Lower leg skin (tissue), 3 donors: ENCODE data around the gene MPRIP.

ENCODE experiments used
- POLR2A ChIP-seq, 2 donors: fragments of 450-650 bp; IDR thresholded peaks; one replicate each; pipeline ENCODE4 v1.6.1; 2016 to 2017; ENCODE audit warnings: antibody characterized with exemption in 2 of 2, mild to moderate bottlenecking in 1 of 2, moderate library complexity in 1 of 2
- TF ChIP-seq, protein P1 (sequence below), 3 donors: fragments of 450-650 bp; IDR thresholded peaks; one replicate each; pipeline ENCODE4 v1.5.1; 2016; ENCODE audit warnings: antibody characterized with exemption in 3 of 3, mild to moderate bottlenecking in 3 of 3, moderate library complexity in 2 of 3

DNA sequence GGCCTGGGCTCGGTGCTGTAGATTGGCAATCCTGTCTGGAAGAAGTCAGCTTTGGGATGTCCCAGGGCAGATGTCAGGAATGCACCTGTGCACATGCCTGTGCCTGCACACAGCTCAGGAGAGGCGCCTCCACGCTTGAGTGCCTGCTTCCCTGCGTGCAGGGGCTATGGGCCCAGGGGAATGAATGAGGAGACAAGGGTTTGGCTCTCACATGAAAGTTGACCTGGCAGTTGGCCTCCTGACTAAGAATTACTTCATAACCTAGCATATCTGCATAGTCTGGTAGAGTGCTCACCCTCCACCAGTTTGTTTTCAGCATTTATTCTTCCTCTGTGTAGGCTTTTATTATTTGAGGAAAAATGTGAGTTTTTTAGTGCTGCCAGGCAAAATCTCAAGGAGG is 113.8 kb downstream of the MPRIP start:
- TF ChIP-seq, protein P1, sequence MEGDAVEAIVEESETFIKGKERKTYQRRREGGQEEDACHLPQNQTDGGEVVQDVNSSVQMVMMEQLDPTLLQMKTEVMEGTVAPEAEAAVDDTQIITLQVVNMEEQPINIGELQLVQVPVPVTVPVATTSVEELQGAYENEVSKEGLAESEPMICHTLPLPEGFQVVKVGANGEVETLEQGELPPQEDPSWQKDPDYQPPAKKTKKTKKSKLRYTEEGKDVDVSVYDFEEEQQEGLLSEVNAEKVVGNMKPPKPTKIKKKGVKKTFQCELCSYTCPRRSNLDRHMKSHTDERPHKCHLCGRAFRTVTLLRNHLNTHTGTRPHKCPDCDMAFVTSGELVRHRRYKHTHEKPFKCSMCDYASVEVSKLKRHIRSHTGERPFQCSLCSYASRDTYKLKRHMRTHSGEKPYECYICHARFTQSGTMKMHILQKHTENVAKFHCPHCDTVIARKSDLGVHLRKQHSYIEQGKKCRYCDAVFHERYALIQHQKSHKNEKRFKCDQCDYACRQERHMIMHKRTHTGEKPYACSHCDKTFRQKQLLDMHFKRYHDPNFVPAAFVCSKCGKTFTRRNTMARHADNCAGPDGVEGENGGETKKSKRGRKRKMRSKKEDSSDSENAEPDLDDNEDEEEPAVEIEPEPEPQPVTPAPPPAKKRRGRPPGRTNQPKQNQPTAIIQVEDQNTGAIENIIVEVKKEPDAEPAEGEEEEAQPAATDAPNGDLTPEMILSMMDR (IDR thresholded peaks at IDR 0.05): no peak
- TF ChIP-seq POLR2A (IDR thresholded peaks at IDR 0.05): no peak
